ENCODE results near the gene CSNK1A1L. TPM values are rescaled to one million over a fixed set of nuclear protein-coding genes. Genes with fewer than 3 reads are reported as not detected.

CSNK1A1L gene
- total and polyA plus RNA-seq, 8 donors: not detected

DNA sequence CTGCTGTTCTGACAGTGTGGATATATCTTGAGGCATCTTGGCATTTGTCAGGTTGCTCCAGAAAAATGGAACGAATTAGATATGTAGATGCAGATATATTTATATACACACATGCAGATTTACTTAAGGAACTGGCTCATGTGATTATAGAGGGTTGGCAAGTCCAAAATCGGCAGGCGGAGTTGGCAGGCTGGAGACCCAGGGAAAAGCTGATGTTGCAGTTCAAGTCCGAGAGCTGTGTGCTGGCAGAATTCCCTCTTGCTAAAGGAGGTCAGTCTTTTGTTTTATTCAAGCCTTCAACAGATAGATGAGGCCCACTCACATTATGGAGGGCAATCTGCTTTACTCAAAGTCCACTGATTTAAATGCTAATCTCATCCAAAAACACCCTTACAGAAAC, 24.4 kb upstream of the CSNK1A1L start:
- H3K27ac ChIP-seq: no peak overlapping the region
- no peak for FAIRE-seq
- 67 to 73% methylated on average over 4 of the region's 4 CpGs for WGBS, 2 donors
- H3K36me3 ChIP-seq: no peaks in the 10 kb centered on the region
- no peak for ATAC-seq
- no peak overlapping the region for H3K4me3 ChIP-seq
- peaks cover 0 to 5% (median 0%) of the 10 kb centered on the region in 3 donors for H3K4me1 ChIP-seq
- TF ChIP-seq, protein P1, sequence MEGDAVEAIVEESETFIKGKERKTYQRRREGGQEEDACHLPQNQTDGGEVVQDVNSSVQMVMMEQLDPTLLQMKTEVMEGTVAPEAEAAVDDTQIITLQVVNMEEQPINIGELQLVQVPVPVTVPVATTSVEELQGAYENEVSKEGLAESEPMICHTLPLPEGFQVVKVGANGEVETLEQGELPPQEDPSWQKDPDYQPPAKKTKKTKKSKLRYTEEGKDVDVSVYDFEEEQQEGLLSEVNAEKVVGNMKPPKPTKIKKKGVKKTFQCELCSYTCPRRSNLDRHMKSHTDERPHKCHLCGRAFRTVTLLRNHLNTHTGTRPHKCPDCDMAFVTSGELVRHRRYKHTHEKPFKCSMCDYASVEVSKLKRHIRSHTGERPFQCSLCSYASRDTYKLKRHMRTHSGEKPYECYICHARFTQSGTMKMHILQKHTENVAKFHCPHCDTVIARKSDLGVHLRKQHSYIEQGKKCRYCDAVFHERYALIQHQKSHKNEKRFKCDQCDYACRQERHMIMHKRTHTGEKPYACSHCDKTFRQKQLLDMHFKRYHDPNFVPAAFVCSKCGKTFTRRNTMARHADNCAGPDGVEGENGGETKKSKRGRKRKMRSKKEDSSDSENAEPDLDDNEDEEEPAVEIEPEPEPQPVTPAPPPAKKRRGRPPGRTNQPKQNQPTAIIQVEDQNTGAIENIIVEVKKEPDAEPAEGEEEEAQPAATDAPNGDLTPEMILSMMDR (IDR thresholded peaks at IDR 0.05): no peak
- intact Hi-C loops (cut with DNase I): no loop called here
- no peaks in the 10 kb centered on the region for H3K9me3 ChIP-seq
- no peaks in the 10 kb centered on the region for H3K27me3 ChIP-seq
- DNase-seq: no peak

DNA sequence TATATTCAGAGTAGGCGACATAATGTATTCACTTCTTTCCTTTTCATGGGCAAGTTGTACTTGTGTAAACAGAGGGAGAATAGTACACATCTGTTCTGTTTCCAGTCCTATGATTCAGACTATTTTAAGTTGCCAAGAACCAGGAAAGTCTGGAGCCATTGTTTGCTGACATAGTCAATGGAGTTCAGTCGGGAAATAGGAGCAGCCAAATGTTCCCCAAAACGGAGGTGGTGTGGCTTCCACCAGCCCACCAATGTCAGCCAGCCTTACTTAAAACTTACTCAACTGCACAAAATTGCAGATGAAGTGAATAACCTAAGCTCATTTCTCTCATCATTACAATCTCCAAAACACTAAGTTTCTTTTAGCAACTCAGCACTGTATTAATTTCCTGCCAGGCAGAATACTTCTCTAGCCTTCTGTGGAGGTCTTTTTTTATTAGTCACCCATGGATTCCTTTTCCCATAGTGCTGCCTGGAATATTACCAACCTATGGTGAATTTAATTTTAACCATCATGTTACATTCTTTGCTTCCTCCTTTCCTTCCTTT, 22.3 kb upstream of the CSNK1A1L start:
- DNase-seq (peak in 2 of 6 donors; percentile 11 to 21), FAIRE-seq (no peak), ATAC-seq (peak; percentile 95 to 97 (median 96))
- Histone ChIP-seq H3K4me3 (no peak overlapping the region), H3K27me3 (no peaks in the 10 kb centered on the region), H3K9me3 (no peaks in the 10 kb centered on the region), H3K4me1 (peaks cover 0 to 5% (median 0%) of the 10 kb centered on the region in 3 donors), H3K36me3 (no peaks in the 10 kb centered on the region), H3K27ac (peak overlapping the region in 1 of 4 donors; percentile 52)
- TF ChIP-seq, protein P1 (IDR thresholded peaks at IDR 0.05): no peak
- WGBS, 2 donors: 17 to 20% methylated on average over 3 of the region's 3 CpGs
- intact Hi-C loops (cut with DNase I): no loop called here

DNA sequence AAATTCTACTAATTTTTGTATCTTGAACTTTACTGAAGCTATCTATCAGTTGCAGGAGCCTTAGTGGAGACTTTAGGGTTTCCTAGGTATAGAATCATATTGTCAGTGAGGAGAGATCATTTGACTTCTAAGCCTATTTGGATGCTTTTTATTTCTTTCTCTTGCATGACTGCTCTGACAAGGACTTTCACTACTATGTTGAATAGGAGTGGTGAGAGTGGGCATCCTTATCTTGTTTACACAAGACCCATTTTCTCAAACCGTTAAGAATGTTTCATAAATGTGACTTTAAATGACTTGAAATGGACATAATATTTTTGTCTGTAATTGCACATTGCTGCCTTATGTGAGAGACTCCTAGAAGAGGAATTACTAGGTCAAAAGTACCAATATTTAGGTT, 17.9 kb upstream of the CSNK1A1L start:
- DNase-seq (no peak), ATAC-seq (no peak), FAIRE-seq (no peak)
- Histone ChIP-seq H3K9me3 (no peaks in the 10 kb centered on the region), H3K36me3 (no peaks in the 10 kb centered on the region), H3K4me1 (peaks cover 0 to 5% (median under 1%) of the 10 kb centered on the region in 3 donors), H3K4me3 (no peak overlapping the region), H3K27ac (no peak overlapping the region), H3K27me3 (no peaks in the 10 kb centered on the region)
- 8 to 14% methylated on average over 1 of the region's 1 CpG for WGBS, 2 donors
- TF ChIP-seq, protein P1 (IDR thresholded peaks at IDR 0.05): no peak
- intact Hi-C loops (cut with DNase I): no loop called here

DNA sequence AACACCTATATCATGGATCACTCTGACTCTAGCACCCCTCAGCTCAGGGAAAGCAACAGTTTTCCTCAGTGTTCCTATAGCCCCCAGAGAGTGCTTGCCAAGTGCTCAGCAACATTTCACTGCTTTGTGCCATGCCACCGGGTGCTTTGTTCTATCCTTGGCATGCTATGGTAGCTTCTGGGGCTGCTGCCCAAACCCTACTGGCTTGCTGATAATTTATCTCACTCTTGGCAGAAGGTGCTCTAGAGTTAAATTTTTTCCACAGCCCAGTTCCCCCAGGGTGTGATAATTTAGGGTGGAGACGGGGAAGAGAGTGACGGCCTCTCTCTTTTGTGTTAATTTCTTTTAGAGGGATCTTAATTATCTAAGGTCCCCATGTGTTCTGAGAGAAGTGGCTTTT, 12.6 kb upstream of the CSNK1A1L start:
- FAIRE-seq: no peak
- DNase-seq: no peak
- Histone ChIP-seq H3K27ac (no peak overlapping the region), H3K36me3 (no peaks in the 10 kb centered on the region), H3K4me3 (no peak overlapping the region), H3K27me3 (no peaks in the 10 kb centered on the region), H3K4me1 (peaks cover 0 to 7% (median 5%) of the 10 kb centered on the region in 3 donors), H3K9me3 (no peaks in the 10 kb centered on the region)
- TF ChIP-seq, protein P1 (IDR thresholded peaks at IDR 0.05): no peak
- peak; percentile 50 to 78 (median 58) for ATAC-seq
- intact Hi-C loops (cut with DNase I): no loop called here
- WGBS, 2 donors: 10 to 13% methylated on average over 3 of the region's 3 CpGs

DNA sequence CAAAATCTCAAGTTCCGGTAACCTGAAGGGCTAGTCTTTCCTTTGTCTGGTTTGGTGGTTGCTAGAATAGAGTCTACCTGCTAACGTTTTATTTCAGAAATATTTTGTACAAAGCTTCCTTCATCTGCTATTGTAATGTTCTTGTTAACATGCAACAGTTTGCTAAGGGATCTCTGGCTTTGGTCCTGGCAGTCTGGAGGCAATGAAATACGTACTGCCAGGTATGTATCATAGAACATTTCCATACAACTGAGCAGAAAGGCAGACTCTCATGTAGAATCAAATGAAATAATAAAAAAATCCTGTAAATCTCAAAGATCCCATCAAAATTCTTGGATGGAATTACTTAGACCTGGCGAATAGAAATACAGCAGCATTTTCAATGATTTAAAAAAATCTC, 8.8 kb upstream of the CSNK1A1L start:
- no peak for ATAC-seq
- H3K4me1 ChIP-seq: peaks cover 0 to 7% (median 5%) of the 10 kb centered on the region in 3 donors
- no peak overlapping the region for H3K27ac ChIP-seq
- FAIRE-seq: no peak
- TF ChIP-seq, protein P1 (IDR thresholded peaks at IDR 0.05): no peak
- intact Hi-C loops (cut with DNase I): no loop called here
- H3K27me3 ChIP-seq: no peaks in the 10 kb centered on the region
- 65 to 77% methylated on average over 4 of the region's 4 CpGs for WGBS, 2 donors
- H3K9me3 ChIP-seq: no peaks in the 10 kb centered on the region
- no peaks in the 10 kb centered on the region for H3K36me3 ChIP-seq
- no peak overlapping the region for H3K4me3 ChIP-seq
- no peak for DNase-seq

Data from pancreas (tissue), 10 donors.